Astrocyte (in vitro differentiated cells and primary cell): ENCODE measurements around the gene PRR5. TPM values are rescaled to one million over a fixed set of nuclear protein-coding genes. Genes with fewer than 3 reads are reported as not detected.

ENCODE experiments used
- DNase-seq: peaks from one replicate; pipeline ENCODE4 v3.0.0-alpha.2; 2010; ENCODE audit warnings: low read depth
- FAIRE-seq: peaks from 2 replicates; lab custom pipeline; 2011; peaks lifted over from hg19 to GRCh38; lab: Jason Lieb, UNC
- H2AFZ ChIP-seq: 2 replicates; pipeline ENCODE4 v1.6.0; 2012; ENCODE audit warnings: low read depth, low read length, inconsistent platforms
- H3K27ac ChIP-seq: 2 replicates; pipeline ENCODE4 v1.5.1; 2011; ENCODE audit warnings: low read depth, low read length, inconsistent platforms
- H3K27me3 ChIP-seq: 2 replicates; pipeline ENCODE4 v1.6.0; 2011; ENCODE audit warnings: low read length, inconsistent platforms; ENCODE audit not compliant: insufficient read depth
- H3K36me3 ChIP-seq: 2 replicates; pipeline ENCODE4 v1.5.1; 2011; ENCODE audit warnings: low read length, inconsistent platforms; ENCODE audit not compliant: insufficient read depth
- H3K4me1 ChIP-seq: 2 replicates; pipeline ENCODE4 v1.5.1; 2011; ENCODE audit warnings: low read length, inconsistent platforms; ENCODE audit not compliant: insufficient read depth
- H3K4me2 ChIP-seq: 2 replicates; pipeline ENCODE4 v1.6.0; 2012; ENCODE audit warnings: low read length, inconsistent platforms
- H3K4me3 ChIP-seq: 2 replicates; pipeline ENCODE4 v1.5.1; 2011; ENCODE audit warnings: low read depth, mild to moderate bottlenecking, low read length, inconsistent platforms; ENCODE audit not compliant: insufficient read depth
- H3K79me2 ChIP-seq: 2 replicates; pipeline ENCODE4 v1.6.0; 2012; ENCODE audit warnings: mild to moderate bottlenecking, low read length, inconsistent platforms; ENCODE audit not compliant: insufficient read depth
- H3K9ac ChIP-seq: 2 replicates; pipeline ENCODE4 v1.6.0; 2012; ENCODE audit warnings: mild to moderate bottlenecking, low read length, inconsistent platforms
- H3K9me3 ChIP-seq: 2 replicates; pipeline ENCODE4 v1.5.1; 2012; ENCODE audit warnings: low read depth, mild to moderate bottlenecking, low read length, inconsistent platforms; ENCODE audit not compliant: insufficient read depth
- H4K20me1 ChIP-seq: 2 replicates; pipeline ENCODE4 v1.6.0; 2012; ENCODE audit warnings: low read length, inconsistent platforms; ENCODE audit not compliant: insufficient read depth
- H3K27ac Mint-ChIP-seq: one replicate; pipeline ENCODE4 v1.8.0; 2021; ENCODE audit warnings: mild to moderate bottlenecking, mixed read lengths; ENCODE audit not compliant: unreplicated experiment
- H3K27me3 Mint-ChIP-seq: one replicate; pipeline ENCODE4 v1.8.0; 2021; ENCODE audit warnings: low read depth, mixed read lengths; ENCODE audit not compliant: unreplicated experiment
- H3K36me3 Mint-ChIP-seq: one replicate; pipeline ENCODE4 v1.8.0; 2021; ENCODE audit warnings: low read depth, mixed read lengths; ENCODE audit not compliant: unreplicated experiment
- H3K4me1 Mint-ChIP-seq: one replicate; pipeline ENCODE4 v1.8.0; 2021; ENCODE audit warnings: low read depth, mixed read lengths; ENCODE audit not compliant: unreplicated experiment
- H3K4me3 Mint-ChIP-seq: one replicate; pipeline ENCODE4 v1.8.0; 2021; ENCODE audit warnings: mild to moderate bottlenecking, moderate library complexity, mixed read lengths; ENCODE audit not compliant: unreplicated experiment
- H3K9me3 Mint-ChIP-seq: one replicate; pipeline ENCODE4 v1.8.0; 2021; ENCODE audit warnings: mild to moderate bottlenecking, mixed read lengths; ENCODE audit not compliant: unreplicated experiment
- EZH2 ChIP-seq: IDR thresholded peaks from 2 replicates; pipeline ENCODE4 v1.6.1; 2012; ENCODE audit warnings: mild to moderate bottlenecking, low read length, inconsistent platforms; ENCODE audit not compliant: insufficient read depth
- total RNA-seq: library from RNA; stranded (reverse); gene quantifications from 2 replicates; pipeline ENCODE4 v1.2.1, GENCODE V29; 2021
- TF ChIP-seq, protein P1 (sequence below): IDR thresholded peaks from 2 replicates; pipeline ENCODE4 v1.5.1; 2011; ENCODE audit warnings: low read depth, mild to moderate bottlenecking, inconsistent platforms, low read length, moderate library complexity; ENCODE audit not compliant: insufficient read depth

The PRR5 gene
- total RNA-seq, 1 donor from 2014 or later: 23.6 TPM

DNA sequence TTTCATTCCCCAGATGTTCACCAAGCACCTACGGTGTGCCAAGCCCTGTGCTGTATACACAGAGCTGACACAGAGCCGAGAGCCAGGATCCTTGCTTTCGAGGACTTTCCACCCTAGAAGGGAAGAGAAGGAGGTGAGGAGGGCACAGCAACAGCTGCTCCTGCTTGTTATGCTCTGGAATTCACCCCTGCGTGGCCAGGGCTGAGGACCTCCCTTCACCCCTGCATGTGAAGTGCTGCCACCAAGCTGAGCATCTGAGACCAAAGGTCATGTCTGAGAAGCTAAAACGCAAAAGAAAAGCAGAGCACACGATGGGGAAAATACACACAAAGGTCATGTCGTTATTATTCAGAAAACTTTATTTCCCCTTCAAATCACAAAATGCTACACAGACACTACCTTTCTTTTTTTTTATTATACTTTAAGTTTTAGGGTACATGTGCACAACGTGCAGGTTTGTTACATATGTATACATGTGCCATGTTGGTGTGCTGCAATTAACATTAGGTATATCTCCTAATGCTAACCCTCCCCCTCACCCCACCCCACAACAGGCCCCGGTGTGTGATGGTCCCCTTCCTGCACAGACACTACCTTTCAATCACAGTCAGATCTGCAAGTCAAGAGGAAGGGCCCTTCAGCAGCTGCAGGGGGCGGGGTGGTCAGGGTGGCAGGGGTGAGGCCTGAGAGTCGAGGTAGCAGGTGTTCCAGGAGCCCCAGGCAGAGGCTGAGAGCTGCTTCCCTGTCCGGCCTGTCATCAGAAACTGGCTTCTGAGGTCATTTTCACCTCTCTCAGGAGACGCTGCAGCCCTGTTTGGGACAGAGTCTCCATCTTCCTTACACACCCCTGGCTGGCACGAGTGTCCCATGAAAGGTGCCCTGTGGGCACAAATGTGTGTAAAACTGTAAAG lies 40.1 kb upstream of the PRR5 start:
- Histone ChIP-seq H3K9ac (no peak overlapping the region), H3K4me1 (peaks cover 11% of the 10 kb centered on the region), H3K4me2 (no peak overlapping the region), H3K27me3 (peaks cover 2% of the 10 kb centered on the region), H3K27ac (no peak overlapping the region), H4K20me1 (no peaks in the 10 kb centered on the region), H3K9me3 (no peaks in the 10 kb centered on the region), H3K36me3 (no peaks in the 10 kb centered on the region), H2AFZ (no peak overlapping the region), H3K79me2 (no peaks in the 10 kb centered on the region), H3K4me3 (no peak overlapping the region)
- H3K4me3 Mint-ChIP-seq: no peak overlapping the region
- TF ChIP-seq EZH2: no peak
- TF ChIP-seq, protein P1, sequence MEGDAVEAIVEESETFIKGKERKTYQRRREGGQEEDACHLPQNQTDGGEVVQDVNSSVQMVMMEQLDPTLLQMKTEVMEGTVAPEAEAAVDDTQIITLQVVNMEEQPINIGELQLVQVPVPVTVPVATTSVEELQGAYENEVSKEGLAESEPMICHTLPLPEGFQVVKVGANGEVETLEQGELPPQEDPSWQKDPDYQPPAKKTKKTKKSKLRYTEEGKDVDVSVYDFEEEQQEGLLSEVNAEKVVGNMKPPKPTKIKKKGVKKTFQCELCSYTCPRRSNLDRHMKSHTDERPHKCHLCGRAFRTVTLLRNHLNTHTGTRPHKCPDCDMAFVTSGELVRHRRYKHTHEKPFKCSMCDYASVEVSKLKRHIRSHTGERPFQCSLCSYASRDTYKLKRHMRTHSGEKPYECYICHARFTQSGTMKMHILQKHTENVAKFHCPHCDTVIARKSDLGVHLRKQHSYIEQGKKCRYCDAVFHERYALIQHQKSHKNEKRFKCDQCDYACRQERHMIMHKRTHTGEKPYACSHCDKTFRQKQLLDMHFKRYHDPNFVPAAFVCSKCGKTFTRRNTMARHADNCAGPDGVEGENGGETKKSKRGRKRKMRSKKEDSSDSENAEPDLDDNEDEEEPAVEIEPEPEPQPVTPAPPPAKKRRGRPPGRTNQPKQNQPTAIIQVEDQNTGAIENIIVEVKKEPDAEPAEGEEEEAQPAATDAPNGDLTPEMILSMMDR: no peak
- peaks cover 2% of the 10 kb centered on the region for H3K9me3 Mint-ChIP-seq
- H3K27ac Mint-ChIP-seq: no peak overlapping the region
- H3K36me3 Mint-ChIP-seq: no peaks in the 10 kb centered on the region
- H3K27me3 Mint-ChIP-seq: peaks cover 23% of the 10 kb centered on the region
- H3K4me1 Mint-ChIP-seq: no peaks in the 10 kb centered on the region
- no peak for DNase-seq
- FAIRE-seq: no peak

DNA sequence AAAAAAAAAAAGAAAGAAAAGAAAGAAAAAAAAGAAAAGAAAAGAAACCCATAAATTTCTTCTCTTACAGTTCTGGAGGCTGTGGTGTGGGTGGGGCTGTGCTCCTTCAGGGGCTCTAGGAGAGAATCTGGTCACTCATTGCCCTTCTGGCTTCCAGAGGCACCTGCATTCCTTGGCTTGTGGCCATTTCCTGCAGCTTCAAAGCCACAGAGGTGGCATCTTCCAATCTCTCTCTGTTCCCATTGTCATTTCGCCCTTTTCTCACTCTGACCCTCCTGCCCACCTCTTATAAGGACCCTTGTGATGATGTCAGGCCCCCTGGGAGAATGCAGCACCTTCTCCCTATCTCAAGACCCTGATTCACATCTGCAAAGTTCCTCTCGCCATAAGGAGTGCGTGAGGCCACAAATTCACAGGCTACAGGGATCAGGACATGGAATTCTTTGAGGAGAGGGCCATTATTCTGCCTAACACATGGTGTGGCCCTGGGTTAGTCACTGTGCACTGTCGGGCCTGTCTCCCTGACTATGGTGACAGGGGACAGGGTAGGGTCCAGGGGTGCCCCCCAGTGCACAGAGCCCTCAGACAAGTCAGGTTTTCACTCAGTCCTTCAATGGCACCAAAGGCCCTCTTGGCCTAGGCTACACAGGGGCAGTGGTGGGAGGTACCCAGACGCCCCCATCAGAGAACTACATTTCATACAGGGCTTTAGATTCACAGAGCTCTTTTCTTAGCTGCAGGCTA lies 38.6 kb upstream of the PRR5 start:
- no peaks in the 10 kb centered on the region for H3K36me3 Mint-ChIP-seq
- no peak overlapping the region for H3K9ac ChIP-seq
- FAIRE-seq (no peak), DNase-seq (no peak)
- H3K9me3 Mint-ChIP-seq: peaks cover 2% of the 10 kb centered on the region
- no peak overlapping the region for H3K4me3 ChIP-seq
- H3K4me2 ChIP-seq: no peak overlapping the region
- no peak overlapping the region for H3K27ac ChIP-seq
- no peak overlapping the region for H3K4me3 Mint-ChIP-seq
- no peaks in the 10 kb centered on the region for H4K20me1 ChIP-seq
- H3K79me2 ChIP-seq: no peaks in the 10 kb centered on the region
- peaks cover 2% of the 10 kb centered on the region for H3K27me3 ChIP-seq
- H2AFZ ChIP-seq: no peak overlapping the region
- no peaks in the 10 kb centered on the region for H3K9me3 ChIP-seq
- peaks cover 29% of the 10 kb centered on the region for H3K27me3 Mint-ChIP-seq
- peaks cover 6% of the 10 kb centered on the region for H3K4me1 ChIP-seq
- TF ChIP-seq EZH2: no peak
- TF ChIP-seq, protein P1: no peak
- no peak overlapping the region for H3K27ac Mint-ChIP-seq
- no peaks in the 10 kb centered on the region for H3K36me3 ChIP-seq
- no peaks in the 10 kb centered on the region for H3K4me1 Mint-ChIP-seq
